GM19099 (cell line): ENCODE data around the gene PCDHB13.

Experiments used
- POLR2A ChIP-seq: IDR thresholded peaks from 3 replicates; pipeline ENCODE4 v1.6.1; 2011; ENCODE audit warnings: low read depth; ENCODE audit not compliant: insufficient read length; ENCODE audit errors: extremely low read depth

Gene PCDHB13

DNA sequence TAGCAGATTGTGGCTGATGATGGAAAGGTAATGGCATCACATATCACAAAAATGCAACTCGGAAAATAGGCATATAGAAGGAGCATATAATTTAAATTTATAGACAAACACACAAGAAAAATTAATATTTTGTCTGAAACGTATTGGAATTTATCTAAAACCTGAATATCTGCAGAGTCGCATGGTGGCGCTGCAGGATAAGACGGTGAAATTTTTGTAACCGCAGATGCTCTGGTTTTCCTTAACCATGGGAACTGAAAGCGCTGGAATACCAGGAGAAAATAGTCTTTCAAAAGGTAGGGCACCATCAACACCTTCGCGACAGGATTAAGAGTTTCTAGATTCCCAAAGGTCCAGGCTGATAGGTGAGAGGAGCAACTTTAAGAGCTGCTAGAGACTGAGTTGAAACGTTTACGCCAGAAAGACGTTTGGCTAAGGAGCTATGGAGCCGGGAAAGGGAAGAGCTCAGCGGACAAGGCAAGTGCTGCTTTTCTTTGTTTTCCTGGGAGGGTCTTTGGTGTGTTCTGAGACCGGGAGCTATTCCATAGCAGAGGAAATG is 20.5 kb downstream of the PCDHB13 start:
- TF ChIP-seq POLR2A: no peak

DNA sequence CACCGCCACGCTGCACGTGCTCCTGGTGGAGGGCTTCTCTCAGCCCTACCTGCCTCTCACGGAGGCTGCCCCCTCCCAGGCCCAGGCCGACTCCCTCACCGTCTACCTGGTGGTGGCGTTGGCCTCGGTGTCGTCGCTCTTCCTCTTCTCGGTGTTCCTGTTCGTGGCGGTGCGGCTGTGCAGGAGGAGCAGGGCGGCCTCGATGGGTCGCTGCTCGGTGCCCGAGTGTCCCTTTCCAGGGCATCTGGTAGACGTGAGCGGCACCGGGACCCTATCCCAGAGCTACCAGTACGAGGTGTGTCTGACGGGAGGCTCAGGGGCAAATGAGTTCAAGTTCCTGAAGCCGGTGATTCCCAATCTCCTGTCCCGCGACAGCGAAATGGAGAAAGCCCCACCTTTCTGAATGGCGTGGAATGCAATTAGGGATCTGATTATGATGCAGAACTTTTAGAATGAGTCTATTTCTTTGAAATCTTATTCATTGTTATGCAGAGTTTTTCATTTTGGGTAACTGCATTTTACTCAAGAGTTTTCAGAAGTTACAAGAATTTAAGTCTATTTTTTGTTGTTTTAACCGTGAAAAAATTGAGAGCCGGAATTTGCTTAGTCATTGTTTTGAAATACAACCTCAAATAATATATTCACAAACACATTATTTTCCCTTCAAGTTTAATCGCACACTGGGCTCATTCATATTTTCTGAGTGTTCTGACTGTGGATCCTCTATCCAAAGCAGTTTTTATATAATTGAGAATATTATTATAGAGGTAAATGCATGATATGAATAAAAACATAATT is 23.0 kb downstream of the PCDHB13 start:
- no peak for TF ChIP-seq POLR2A

DNA sequence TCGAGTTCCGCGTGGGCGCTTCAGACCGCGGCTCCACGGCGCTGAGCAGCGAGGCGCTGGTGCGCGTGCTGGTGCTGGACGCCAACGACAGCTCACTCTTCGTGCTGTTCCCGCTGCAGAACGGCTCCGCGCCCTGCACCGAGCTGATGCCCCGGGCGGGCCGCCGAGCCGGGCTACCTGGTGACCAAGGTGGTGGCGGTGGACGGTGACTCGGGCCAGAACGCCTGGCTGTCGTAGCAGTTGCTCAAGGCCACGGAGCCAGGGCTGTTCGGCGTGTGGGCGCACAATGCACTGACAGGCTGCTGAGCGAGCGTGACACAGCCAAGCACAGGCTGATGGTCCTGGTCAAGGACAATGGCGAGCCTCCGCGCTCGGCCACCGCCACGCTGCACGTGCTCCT is 27.8 kb downstream of the PCDHB13 start:
- no peak for TF ChIP-seq POLR2A

DNA sequence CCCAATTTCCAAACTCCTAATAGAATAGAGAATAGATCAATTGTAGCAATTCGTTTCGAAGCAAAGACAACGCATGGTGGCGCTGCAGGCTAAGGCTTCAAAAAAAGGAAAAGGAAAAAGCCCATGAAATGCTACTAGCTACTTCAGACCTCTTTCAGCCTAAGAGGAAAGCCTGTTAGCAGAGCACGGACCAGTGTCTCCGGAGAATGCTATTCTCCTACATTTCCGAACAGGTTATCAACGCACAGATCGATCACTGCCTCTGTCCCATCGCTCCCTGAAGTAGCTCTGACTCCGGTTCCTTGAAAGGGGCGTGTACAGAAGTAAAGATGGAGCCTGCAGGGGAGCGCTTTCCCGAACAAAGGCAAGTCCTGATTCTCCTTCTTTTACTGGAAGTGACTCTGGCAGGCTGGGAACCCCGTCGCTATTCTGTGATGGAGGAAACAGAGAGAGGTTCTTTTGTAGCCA is 31.6 kb downstream of the PCDHB13 start, which contains the start of gene PCDHB15:
Gene PCDHB15, plus strand, starts transcription at position 146 of the 468 bp plus-strand sequence. Its CDS starts 184 bp downstream, at position 330.
- no peak for TF ChIP-seq POLR2A

- TF ChIP-seq POLR2A: no peak
Observed at GRCh38 chr5:141250576-141250975, 36.9 kb downstream of the PCDHB13 start.

DNA sequence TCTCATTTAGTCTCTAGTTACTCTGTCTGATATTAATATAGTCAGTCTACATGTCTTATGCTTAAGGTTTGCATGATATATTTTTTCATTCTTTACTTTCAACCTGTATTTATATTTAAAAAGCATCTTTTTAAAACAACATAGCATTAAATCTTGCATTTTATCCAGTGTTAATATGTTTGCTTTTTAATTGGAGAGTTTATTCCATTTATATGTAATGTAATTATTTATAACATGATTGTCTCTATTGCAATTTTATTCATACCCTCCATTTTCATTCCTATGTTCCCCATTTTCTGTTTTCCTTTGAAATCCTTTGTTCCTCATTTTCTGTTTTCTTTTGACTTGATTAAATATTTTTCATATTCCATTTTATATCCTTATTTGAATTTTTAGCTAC is 44.7 kb downstream of the PCDHB13 start:
- TF ChIP-seq POLR2A: no peak

DNA sequence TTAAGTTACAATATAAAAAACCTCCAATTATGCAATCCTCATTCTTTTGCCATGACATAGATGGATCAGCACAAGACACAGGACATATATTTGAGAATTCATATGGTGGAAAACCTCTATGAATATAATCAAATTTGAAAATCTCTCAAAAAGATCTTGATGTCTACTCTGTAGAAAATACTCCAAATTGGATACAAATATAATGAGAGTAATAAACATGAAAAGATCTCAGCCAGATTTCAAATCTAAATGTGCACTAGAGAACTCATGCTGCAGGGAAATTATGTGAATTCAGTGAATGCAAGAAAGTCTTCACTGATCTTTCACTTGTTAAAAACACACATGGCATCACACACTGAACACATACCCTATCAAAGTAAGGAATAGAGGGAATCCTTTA is 45.2 kb downstream of the PCDHB13 start:
- no peak for TF ChIP-seq POLR2A

DNA sequence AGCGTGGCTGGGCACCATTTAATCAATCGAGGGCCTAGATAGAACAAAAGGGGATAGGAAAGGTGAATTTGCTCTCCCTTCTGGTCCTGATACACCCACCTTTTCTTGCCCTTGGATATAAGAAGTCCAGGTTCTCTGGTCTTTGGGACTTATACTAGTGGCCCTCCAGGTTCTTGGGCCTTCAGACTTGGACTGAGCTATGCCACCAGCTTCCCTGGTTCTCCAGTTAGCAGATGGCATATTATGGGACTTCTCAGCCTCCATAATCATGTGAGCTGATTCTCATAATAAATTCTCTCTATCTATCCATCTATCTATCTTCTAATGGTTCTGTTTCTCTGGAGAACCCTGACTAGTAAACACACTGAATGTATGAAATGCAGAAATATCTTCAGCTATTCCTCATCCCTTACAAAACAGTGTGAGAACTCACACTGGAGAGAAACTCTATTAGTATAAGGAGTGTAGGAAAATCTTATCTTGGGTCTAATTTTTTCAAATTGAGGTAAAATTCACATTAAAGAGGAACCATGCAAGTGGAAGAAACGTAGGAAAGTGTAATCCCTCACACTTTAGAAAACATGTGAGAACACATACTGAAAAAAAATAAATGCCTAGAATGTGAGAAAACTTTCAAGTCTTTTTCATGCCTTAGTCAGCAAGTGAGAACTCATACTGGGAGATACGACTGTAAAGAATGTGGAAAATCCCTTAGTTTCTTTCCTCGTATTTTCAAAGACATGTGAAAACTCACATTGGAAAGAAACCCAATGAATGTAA is 46.9 kb downstream of the PCDHB13 start:
- TF ChIP-seq POLR2A: no peak

DNA sequence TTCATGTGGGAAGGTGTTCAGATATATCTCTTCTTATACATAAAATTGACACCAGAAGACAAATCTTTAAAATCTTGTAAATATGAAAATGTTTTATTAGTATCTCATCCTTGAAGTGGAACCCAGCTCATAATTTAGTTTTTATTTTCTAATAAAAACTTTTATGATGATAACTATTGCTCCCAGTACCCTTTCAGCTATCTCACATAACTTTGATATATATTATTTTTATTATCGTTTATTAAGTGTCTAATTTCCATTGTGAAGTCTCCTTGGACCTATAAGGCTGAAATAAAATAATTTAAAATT is 47.5 kb downstream of the PCDHB13 start:
- TF ChIP-seq POLR2A: no peak
